Breast epithelium (tissue), 3 donors: ENCODE measurements around the gene MRPS6.

Experiments used
- POLR2A ChIP-seq: fragments of 450-650 bp; IDR thresholded peaks from one replicate; pipeline ENCODE4 v1.6.1; 2016; ENCODE audit warnings: antibody characterized with exemption, mild to moderate bottlenecking, moderate library complexity
- TF ChIP-seq, protein P1 (sequence below), 3 donors: fragments of 450-650 bp; IDR thresholded peaks; one replicate each; pipeline ENCODE4 v1.5.1; 2016 to 2017; ENCODE audit warnings: antibody characterized with exemption in 3 of 3, mild to moderate bottlenecking in 3 of 3, moderate library complexity in 3 of 3

DNA sequence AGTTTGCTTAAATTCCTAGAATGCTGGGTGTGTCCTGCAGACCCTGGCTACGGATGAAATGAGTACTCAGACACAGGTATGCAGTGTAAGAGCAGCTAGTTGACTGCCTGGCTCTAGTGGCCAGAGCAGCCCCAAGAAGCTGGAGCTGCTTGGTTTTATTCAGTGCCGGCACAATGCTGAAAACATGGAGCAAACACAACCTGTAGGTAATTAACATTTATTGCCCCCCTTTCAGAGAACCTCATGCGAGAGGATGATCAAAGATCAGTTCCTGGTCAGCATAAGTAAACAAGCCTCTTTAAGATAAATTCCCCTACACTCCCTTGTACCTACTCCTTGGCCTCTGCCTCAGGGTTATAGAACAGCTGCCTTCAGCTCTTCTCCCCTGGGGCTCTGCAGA is 43.2 kb downstream of the MRPS6 start:
- TF ChIP-seq, protein P1, sequence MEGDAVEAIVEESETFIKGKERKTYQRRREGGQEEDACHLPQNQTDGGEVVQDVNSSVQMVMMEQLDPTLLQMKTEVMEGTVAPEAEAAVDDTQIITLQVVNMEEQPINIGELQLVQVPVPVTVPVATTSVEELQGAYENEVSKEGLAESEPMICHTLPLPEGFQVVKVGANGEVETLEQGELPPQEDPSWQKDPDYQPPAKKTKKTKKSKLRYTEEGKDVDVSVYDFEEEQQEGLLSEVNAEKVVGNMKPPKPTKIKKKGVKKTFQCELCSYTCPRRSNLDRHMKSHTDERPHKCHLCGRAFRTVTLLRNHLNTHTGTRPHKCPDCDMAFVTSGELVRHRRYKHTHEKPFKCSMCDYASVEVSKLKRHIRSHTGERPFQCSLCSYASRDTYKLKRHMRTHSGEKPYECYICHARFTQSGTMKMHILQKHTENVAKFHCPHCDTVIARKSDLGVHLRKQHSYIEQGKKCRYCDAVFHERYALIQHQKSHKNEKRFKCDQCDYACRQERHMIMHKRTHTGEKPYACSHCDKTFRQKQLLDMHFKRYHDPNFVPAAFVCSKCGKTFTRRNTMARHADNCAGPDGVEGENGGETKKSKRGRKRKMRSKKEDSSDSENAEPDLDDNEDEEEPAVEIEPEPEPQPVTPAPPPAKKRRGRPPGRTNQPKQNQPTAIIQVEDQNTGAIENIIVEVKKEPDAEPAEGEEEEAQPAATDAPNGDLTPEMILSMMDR (IDR thresholded peaks at IDR 0.05) = no peak
- no peak for TF ChIP-seq POLR2A
